PFSK-1 (cell line): ENCODE measurements around the gene MYOG.

Experiments
- POLR2AphosphoS5 ChIP-seq: IDR thresholded peaks from 2 replicates; pipeline ENCODE4 v1.6.1; 2012; ENCODE audit warnings: low read depth, mild to moderate bottlenecking, control low read depth, low read length, moderate library complexity
- SIN3A ChIP-seq: IDR thresholded peaks from 2 replicates; pipeline ENCODE4 v1.6.1; 2012; ENCODE audit warnings: mild to moderate bottlenecking, low read length, moderate library complexity, borderline replicate concordance; ENCODE audit not compliant: insufficient read depth
- TF ChIP-seq, protein P1 (sequence below), 2 experiments: IDR thresholded peaks; 2 replicates each; pipeline versions ENCODE4 v1.6.1 to v1.8.0; 2011 to 2012; ENCODE audit warnings: low read depth in 2 of 2, low read length in 2 of 2, control low read depth in 1 of 2, inconsistent platforms in 1 of 2, mild to moderate bottlenecking in 1 of 2, moderate library complexity in 1 of 2; ENCODE audit not compliant: insufficient read depth in 1 of 2

DNA sequence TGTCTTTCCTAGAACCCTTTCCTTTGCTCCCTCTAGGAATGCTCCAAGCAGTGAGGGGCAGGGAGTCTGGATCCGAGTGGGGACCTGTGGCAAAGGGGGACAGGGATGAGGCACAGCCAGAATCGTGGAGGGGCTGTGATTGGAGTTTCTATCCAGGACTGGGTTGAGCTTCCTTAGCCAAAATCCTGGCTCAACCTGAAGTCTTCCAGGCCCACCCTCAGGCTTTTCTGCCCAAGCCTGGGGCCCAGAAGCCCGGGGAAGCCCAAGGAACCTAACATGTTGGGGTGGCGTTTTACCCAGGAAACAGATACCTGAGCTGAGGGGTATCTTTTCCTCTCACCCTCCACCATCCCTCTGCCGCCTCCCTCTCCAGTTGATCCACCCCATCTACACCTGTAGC, 5.4 kb downstream of the MYOG start:
- TF ChIP-seq SIN3A (no peak), POLR2AphosphoS5 (no peak)
- TF ChIP-seq, protein P1, sequence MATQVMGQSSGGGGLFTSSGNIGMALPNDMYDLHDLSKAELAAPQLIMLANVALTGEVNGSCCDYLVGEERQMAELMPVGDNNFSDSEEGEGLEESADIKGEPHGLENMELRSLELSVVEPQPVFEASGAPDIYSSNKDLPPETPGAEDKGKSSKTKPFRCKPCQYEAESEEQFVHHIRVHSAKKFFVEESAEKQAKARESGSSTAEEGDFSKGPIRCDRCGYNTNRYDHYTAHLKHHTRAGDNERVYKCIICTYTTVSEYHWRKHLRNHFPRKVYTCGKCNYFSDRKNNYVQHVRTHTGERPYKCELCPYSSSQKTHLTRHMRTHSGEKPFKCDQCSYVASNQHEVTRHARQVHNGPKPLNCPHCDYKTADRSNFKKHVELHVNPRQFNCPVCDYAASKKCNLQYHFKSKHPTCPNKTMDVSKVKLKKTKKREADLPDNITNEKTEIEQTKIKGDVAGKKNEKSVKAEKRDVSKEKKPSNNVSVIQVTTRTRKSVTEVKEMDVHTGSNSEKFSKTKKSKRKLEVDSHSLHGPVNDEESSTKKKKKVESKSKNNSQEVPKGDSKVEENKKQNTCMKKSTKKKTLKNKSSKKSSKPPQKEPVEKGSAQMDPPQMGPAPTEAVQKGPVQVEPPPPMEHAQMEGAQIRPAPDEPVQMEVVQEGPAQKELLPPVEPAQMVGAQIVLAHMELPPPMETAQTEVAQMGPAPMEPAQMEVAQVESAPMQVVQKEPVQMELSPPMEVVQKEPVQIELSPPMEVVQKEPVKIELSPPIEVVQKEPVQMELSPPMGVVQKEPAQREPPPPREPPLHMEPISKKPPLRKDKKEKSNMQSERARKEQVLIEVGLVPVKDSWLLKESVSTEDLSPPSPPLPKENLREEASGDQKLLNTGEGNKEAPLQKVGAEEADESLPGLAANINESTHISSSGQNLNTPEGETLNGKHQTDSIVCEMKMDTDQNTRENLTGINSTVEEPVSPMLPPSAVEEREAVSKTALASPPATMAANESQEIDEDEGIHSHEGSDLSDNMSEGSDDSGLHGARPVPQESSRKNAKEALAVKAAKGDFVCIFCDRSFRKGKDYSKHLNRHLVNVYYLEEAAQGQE (IDR thresholded peaks at IDR 0.05; ENCODE audit: insufficient read depth in 1 of 2, low read depth in 2 of 2, low read length in 2 of 2): no peak
